HUES48 (cell line): ENCODE data around the gene CCDC159.

Source experiments
- H3K27ac ChIP-seq: one replicate; pipeline ENCODE4 v1.7.0; 2013; ENCODE audit warnings: low read depth, low read length, inconsistent platforms
- H3K27me3 ChIP-seq: 2 replicates; pipeline ENCODE4 v1.6.1; 2013; ENCODE audit warnings: mild to moderate bottlenecking, low read length; ENCODE audit not compliant: control insufficient read depth, insufficient read depth
- H3K36me3 ChIP-seq: 2 replicates; pipeline ENCODE4 v1.6.1; 2013; ENCODE audit warnings: low read length; ENCODE audit not compliant: control insufficient read depth, insufficient read depth
- H3K4me1 ChIP-seq: 2 replicates; pipeline ENCODE4 v1.6.1; 2013; ENCODE audit warnings: mild to moderate bottlenecking, low read length; ENCODE audit not compliant: control insufficient read depth, insufficient read depth
- H3K4me3 ChIP-seq: 2 replicates; pipeline ENCODE4 v1.5.1; 2013; ENCODE audit warnings: mild to moderate bottlenecking, low read depth, low read length
- H3K9ac ChIP-seq: 2 replicates; pipeline ENCODE4 v1.6.1; 2013; ENCODE audit warnings: mild to moderate bottlenecking, low read depth, low read length, moderate library complexity
- H3K9me3 ChIP-seq: 2 replicates; pipeline ENCODE4 v1.6.1; 2013; ENCODE audit warnings: low read length; ENCODE audit not compliant: control insufficient read depth, insufficient read depth

CCDC159 gene

DNA sequence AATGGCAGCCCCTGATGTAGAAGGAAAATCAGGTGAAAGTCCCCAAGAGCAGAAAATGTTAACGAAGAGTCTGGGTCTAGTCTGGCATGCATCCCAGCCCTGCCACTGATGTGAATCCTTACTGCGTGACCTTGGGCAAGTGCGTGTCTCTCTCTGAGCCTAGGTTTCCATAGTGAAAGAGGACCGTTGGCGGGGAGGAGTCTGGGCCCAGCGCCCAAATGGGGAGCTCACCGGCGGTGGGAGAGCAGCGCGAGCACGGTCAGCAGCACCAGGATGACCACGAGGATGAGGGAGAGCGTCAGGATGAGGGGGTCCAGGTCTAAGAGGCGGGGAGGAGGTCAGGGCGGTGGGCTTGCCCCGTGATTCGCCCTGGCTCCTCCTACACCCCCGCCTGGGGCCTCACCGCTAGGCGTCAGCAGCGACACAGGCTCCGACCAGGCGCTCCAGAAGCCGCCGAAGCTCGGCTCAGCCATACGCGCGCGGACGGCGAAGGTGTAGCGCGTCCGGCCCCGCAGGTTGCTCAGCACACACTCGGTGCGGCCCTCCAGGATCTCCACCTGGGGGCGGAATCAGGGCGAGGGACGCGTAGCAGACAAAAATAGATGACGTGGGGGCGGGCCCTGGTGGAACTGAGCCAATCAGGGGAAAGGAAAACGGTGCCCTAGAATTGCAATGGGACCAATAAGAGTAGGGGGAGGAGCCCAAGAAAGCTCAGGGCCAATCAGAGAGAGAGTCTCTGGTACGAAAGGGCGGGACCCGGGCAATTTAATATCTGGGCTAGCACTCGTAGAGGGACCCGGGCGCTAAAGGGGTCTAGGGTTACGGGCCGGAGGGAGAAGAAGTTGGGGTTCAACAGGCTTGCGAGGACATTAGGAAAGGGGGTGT is 34.6 kb downstream of the CCDC159 start:
- H3K27me3 ChIP-seq = no peaks in the 10 kb centered on the region
- H3K4me1 ChIP-seq = no peaks in the 10 kb centered on the region; the same call in 1 of the 2 replicates
- H3K9me3 ChIP-seq = no peaks in the 10 kb centered on the region
- H3K4me3 ChIP-seq = peak overlapping the region; percentile 80
- H3K27ac ChIP-seq = peak overlapping the region; percentile 84
- peak overlapping the region; percentile 52; the same call in 1 of the 2 replicates for H3K9ac ChIP-seq
- H3K36me3 ChIP-seq = peaks cover 13% of the 10 kb centered on the region

- Histone ChIP-seq H3K9me3 (no peaks in the 10 kb centered on the region), H3K27ac (no peak overlapping the region), H3K4me3 (peak overlapping the region; percentile 70), H3K27me3 (no peaks in the 10 kb centered on the region), H3K4me1 (no peaks in the 10 kb centered on the region; the same call in 1 of the 2 replicates), H3K36me3 (0 out of 2 replicates have a peak, but pooled peaks cover under 1% of the 10 kb centered on the region), H3K9ac (peak overlapping the region; percentile 17; the same call in 1 of the 2 replicates)
Measured at GRCh38 chr19:11382898-11383705, 36.8 kb downstream of the CCDC159 start.

DNA sequence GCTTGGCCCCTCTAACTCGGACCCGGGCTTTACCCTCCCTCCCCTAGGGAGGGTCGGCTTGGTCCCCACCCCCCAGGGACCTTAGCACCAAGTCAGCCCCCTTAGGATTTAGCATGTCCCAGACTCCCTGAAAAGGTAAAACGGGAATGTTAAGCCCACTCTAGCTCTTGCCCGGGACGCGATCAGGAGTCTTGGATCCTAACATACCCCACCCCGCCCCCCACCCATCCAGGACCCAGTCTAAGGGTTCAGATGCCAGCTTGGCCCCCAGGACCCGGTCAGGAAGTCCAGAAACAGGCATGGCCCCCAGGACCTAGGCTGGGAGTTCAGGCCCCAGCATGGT is 37.4 kb downstream of the CCDC159 start:
- no peak overlapping the region for H3K9ac ChIP-seq
- H3K27me3 ChIP-seq = no peaks in the 10 kb centered on the region
- no peaks in the 10 kb centered on the region for H3K36me3 ChIP-seq
- peak overlapping the region; percentile 70 for H3K4me3 ChIP-seq
- no peaks in the 10 kb centered on the region; the same call in 1 of the 2 replicates for H3K4me1 ChIP-seq
- H3K9me3 ChIP-seq = no peaks in the 10 kb centered on the region
- H3K27ac ChIP-seq = no peak overlapping the region

DNA sequence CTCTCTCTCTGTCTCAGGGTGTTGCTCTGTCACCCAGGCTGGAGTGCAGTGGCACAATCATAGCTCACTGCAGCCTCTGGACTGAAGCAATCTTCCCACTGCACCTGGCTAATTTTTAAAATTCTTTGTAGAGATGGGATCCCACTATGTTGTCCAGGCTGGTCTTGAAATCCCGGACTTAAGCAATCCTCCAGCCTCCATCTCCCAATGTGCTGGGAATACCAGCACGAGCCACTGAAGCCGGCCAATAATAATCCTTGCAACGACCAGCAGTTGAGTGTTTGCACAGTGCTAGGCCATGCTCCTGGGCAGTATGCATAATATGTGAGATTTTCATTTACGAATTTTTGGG is 38.4 kb downstream of the CCDC159 start:
- Histone ChIP-seq H3K27ac (no peak overlapping the region), H3K36me3 (no peaks in the 10 kb centered on the region), H3K4me1 (no peaks in the 10 kb centered on the region; the same call in 1 of the 2 replicates), H3K27me3 (no peaks in the 10 kb centered on the region), H3K9me3 (no peaks in the 10 kb centered on the region), H3K4me3 (no peak overlapping the region), H3K9ac (no peak overlapping the region)

DNA sequence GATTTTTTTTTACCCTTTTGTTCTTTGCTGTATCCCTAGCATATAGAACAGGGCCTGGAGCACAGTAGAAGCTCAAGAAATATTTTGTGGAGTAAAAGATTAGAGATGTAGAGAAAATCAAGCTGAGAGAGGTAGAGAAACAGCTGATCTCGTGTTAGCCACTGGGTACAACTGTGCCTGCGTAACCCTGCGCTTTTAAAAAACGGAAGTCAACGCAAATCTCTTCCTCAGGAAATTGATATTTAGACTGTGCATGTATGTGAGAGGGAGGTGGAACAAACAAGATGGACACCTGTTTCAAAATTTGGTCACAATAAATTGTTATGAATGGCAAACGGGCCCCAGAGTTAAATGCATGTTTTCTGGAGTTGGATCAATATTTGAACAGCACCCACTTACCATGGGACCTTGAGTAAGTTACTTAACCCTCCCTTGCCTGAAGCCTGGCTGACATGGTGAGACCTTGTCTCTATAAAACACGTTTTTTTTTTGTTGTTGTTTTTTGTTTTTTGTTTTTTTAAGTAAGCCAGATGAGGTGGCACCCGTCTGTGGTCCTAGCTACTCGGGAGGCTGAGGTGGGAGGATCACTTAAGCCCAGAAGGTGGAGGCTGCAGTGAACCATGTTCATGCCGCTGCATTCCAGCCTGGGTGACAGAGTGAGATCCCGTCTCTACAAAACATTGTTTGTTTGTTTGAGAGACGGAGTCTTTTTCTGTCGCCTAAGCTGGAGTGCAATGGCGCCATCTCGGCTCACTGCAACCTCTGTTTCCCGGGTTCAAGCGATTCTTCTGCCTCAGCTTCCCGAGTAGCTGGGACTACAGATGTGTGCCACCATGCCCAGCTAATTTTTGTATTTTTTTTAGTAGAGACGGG is 41.1 kb downstream of the CCDC159 start:
- H3K9me3 ChIP-seq = no peaks in the 10 kb centered on the region
- no peaks in the 10 kb centered on the region for H3K36me3 ChIP-seq
- no peaks in the 10 kb centered on the region for H3K4me1 ChIP-seq
- no peaks in the 10 kb centered on the region for H3K27me3 ChIP-seq
- H3K4me3 ChIP-seq = no peak overlapping the region
- no peak overlapping the region for H3K9ac ChIP-seq
- H3K27ac ChIP-seq = no peak overlapping the region

GRCh38 chr19:11390359-11390758 is 44.0 kb downstream of the CCDC159 start:
- no peak overlapping the region for H3K4me3 ChIP-seq
- H3K27ac ChIP-seq = no peak overlapping the region
- H3K4me1 ChIP-seq = 0 out of 2 replicates have a peak, but pooled peaks cover 4% of the 10 kb centered on the region
- 0 out of 2 replicates have a peak, but pooled peaks cover 4% of the 10 kb centered on the region for H3K36me3 ChIP-seq
- H3K9ac ChIP-seq = no peak overlapping the region
- no peaks in the 10 kb centered on the region for H3K9me3 ChIP-seq
- H3K27me3 ChIP-seq = no peaks in the 10 kb centered on the region

DNA sequence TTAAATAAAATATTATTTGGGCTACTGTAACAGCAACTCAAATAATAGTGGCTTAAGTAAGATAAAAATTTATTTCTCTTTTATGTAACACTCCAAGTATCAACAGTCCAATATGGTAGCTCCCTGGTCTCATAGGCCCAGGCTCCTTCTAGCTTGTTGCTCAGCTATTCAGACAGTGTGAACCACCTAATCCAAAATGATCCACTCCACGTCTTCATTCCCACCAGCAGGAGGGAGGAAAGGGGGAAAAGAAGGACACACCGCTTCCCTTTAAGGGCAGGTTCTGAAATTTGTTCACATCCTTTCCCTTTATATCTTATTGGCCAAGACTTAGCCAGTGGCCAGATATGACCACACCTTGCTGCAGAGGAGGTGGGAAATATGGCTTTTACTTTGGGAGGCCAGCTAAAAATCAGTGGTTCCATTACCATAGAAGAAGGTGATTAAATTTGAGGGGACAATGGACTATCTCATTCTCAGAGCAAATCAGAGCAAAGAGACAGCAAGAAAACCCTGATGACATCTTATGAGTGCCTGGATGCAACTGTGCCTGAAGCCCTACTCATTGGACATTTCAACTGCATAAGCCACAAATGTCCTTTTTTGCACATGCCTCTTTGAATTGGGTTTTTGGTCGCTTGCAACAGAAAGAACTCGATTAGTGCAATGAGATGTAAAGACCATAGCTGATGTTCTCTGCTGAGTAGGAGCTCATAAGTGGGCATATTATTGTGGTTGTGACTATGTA is 44.8 kb downstream of the CCDC159 start:
- H3K4me3 ChIP-seq = no peak overlapping the region
- no peaks in the 10 kb centered on the region for H3K27me3 ChIP-seq
- no peak overlapping the region for H3K27ac ChIP-seq
- H3K36me3 ChIP-seq = 0 out of 2 replicates have a peak, but pooled peaks cover 4% of the 10 kb centered on the region
- no peaks in the 10 kb centered on the region for H3K9me3 ChIP-seq
- 0 out of 2 replicates have a peak, but pooled peaks cover 4% of the 10 kb centered on the region for H3K4me1 ChIP-seq
- no peak overlapping the region for H3K9ac ChIP-seq

DNA sequence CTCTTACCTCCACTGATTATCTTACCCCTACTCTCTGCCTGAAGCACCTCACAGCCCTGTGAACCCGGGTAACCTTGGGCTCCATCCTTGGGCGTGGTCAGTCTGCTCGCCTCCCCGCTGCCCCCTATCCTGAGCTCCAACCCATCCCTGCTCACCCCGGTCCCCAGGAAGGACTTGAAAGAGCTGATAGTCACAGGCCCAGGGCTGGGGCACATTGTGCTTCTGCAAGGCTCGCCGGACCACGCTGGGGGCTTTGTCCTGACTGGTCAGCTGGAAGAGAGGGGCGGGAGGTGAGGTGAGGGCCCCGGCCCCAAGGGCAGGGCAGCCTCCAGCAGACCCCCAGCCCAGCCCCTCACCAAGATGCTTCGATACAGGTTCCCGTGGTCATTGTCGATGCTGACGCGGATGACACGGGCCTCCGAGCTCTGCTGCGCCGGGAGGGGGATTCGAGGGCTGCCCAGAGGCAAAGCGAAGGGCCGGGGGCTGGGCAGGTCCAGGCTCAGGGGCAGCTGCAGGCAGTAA is 50.8 kb downstream of the CCDC159 start:
- no peaks in the 10 kb centered on the region for H3K27me3 ChIP-seq
- peaks cover 31% of the 10 kb centered on the region for H3K36me3 ChIP-seq
- 0 out of 2 replicates have a peak, but pooled peaks cover 4% of the 10 kb centered on the region for H3K4me1 ChIP-seq
- H3K9ac ChIP-seq = no peak overlapping the region
- H3K27ac ChIP-seq = no peak overlapping the region
- H3K4me3 ChIP-seq = no peak overlapping the region
- H3K9me3 ChIP-seq = no peaks in the 10 kb centered on the region

GRCh38 chr19:11399667-11400066 is 53.3 kb downstream of the CCDC159 start:
- Histone ChIP-seq H3K9ac (no peak overlapping the region), H3K36me3 (peaks cover 47% of the 10 kb centered on the region), H3K27me3 (no peaks in the 10 kb centered on the region), H3K27ac (no peak overlapping the region), H3K9me3 (no peaks in the 10 kb centered on the region), H3K4me3 (no peak overlapping the region), H3K4me1 (0 out of 2 replicates have a peak, but pooled peaks cover 4% of the 10 kb centered on the region)

GRCh38 chr19:11400798-11401197 is 54.5 kb downstream of the CCDC159 start:
- Histone ChIP-seq H3K4me3 (no peak overlapping the region), H3K27me3 (no peaks in the 10 kb centered on the region), H3K9me3 (no peaks in the 10 kb centered on the region), H3K9ac (no peak overlapping the region), H3K36me3 (peaks cover 52% of the 10 kb centered on the region), H3K4me1 (no peaks in the 10 kb centered on the region), H3K27ac (no peak overlapping the region)
